22Rv1 (cell line): ENCODE data around the gene ZDHHC1.

Experiments
- H3K27ac ChIP-seq: fragments of 450-650 bp; 2 replicates; pipeline ENCODE4 v1.5.1; 2017
- ZFX ChIP-seq: fragments of 450-650 bp; IDR thresholded peaks from 2 replicates; pipeline ENCODE4 v1.6.1; 2017; ENCODE audit warnings: antibody characterized with exemption, borderline replicate concordance
- TF ChIP-seq, protein P1 (sequence below): fragments of 450-650 bp; IDR thresholded peaks from 2 replicates; pipeline ENCODE4 v1.5.1; 2017; ENCODE audit warnings: mild to moderate bottlenecking

ZDHHC1 gene

DNA sequence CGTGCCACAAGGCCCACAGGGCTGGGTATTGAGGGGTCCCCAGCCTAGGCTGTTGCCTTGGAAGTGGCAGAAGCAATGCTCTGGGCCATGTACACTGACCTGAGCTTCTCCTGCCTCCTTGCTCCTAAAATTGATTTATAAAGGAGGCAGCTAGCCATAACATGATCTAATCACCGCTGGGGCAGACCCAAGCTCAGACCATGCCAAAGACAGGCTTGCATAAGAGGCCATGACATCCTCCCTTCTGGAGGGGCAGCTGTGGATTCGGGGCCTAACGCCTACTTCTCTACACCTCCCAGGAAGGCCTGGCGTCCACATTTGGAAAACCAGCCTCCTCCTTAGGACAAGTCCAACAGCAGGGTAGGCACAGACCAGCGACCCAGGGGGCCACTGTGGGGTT, 27.0 kb upstream of the ZDHHC1 start:
- H3K27ac ChIP-seq = no peak overlapping the region
- TF ChIP-seq, protein P1, sequence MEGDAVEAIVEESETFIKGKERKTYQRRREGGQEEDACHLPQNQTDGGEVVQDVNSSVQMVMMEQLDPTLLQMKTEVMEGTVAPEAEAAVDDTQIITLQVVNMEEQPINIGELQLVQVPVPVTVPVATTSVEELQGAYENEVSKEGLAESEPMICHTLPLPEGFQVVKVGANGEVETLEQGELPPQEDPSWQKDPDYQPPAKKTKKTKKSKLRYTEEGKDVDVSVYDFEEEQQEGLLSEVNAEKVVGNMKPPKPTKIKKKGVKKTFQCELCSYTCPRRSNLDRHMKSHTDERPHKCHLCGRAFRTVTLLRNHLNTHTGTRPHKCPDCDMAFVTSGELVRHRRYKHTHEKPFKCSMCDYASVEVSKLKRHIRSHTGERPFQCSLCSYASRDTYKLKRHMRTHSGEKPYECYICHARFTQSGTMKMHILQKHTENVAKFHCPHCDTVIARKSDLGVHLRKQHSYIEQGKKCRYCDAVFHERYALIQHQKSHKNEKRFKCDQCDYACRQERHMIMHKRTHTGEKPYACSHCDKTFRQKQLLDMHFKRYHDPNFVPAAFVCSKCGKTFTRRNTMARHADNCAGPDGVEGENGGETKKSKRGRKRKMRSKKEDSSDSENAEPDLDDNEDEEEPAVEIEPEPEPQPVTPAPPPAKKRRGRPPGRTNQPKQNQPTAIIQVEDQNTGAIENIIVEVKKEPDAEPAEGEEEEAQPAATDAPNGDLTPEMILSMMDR = no peak
- TF ChIP-seq ZFX = no peak

DNA sequence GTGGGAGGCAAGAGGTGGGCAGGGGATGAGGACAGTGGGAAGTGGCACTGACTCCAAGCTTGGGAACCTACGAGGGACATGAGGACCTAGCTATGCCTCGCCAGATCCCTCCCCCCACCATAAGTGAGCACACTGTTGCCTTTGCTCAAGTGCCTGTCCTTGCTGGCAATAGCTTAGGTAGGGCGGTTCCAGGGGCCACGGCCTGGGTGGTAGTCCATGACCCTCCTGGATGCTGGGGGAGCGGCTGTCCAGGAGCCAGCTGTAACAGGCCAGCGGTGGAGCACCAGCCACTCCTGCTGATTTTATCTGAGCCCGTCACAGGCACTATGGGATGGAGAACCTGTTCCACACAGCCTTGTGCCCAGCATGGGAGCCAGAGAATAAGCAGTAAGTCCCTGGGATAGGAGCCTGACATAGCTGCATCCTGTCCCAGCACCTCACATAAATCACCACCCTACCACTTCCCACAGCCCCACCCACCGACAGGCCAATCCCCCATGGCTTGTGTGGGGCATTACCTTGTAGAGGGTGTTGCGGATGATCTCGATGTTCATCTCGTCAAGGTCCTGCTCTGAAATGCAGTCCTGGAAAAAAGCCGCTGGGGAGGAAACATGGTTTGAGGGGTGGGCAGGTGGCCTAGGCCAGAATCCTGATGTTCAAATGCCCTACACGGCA, 26.4 kb upstream of the ZDHHC1 start:
- no peak overlapping the region for H3K27ac ChIP-seq
- TF ChIP-seq, protein P1 = no peak
- no peak for TF ChIP-seq ZFX

DNA sequence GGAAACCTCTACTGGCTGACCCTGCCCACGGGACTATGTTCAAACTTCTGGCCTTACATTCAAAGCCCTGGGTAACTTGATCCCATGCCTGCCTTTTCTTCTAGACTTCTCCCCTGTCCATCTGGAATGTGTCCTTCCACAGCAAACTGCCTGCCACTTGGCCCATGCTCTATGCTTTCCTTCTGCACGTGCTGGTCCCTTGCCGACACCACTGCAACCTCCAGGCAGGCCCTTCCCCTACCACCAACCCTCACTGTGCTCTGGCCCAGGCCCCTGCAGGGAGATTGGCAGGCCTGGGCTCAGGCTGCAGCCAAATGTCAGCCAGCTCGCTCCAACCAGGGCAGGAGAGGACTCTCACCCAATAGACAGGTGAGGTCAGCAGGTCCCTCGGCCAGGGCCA, 25.6 kb upstream of the ZDHHC1 start:
- no peak overlapping the region; the same call in 1 of the 2 replicates for H3K27ac ChIP-seq

DNA sequence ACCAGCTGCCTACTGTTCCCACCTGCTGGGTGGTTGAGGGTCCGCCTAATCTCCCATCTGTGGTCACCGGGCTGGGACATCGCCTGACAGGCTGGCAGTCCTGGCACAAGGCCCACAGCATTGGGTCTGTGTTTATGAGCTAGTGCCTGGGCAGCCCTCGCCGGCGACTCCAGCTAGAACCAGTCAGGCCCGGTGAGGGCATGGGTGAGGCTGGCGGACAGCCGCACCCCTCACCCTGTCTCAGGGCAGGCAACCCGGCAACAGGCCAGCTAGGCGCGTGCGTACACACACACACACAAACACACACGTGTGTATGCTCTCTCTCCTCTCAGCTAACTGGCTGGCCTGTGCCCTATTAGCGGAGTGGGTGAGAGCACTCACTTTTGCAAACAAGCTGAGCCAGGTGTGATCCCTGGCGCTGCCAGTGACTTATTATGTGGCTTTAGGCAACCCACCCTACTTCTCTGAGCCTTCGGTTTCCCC, 25.0 kb upstream of the ZDHHC1 start:
- TF ChIP-seq ZFX = no peak
- TF ChIP-seq, protein P1 = no peak
- no peak overlapping the region for H3K27ac ChIP-seq

More for the DNA sequence above, 25.6 kb upstream of the ZDHHC1 start:
- TF ChIP-seq, protein P1 = no peak
- no peak for TF ChIP-seq ZFX

DNA sequence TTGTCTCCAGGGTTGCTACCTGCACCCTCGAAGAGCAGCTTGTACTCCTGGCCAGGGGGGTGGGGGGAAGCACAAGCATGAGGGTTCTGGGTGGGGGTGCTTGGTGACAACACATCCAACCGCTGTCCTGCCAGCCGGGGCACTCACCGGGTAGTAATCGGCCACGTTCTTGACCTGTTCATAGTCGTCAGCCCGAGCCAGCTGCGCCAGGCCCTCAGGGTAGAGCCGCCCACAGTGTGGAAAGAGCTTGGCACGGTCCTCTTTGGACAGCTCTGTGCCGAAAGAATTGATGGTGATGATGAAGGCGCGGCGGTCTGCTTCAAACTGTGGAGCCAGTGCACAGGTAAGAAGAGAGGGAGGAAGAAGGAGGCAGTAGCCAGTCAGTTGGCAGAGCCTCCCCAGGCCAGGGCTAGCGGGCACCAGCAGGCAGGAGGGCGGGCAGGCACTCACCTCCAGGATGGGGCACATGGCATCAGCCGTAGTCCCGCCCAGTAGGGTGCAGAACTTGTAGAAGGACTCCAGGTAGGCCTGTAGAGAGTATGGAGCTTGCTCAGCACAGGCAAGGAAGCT, 22.6 kb upstream of the ZDHHC1 start:
- no peak overlapping the region for H3K27ac ChIP-seq
- TF ChIP-seq, protein P1 = no peak
- no peak for TF ChIP-seq ZFX

DNA sequence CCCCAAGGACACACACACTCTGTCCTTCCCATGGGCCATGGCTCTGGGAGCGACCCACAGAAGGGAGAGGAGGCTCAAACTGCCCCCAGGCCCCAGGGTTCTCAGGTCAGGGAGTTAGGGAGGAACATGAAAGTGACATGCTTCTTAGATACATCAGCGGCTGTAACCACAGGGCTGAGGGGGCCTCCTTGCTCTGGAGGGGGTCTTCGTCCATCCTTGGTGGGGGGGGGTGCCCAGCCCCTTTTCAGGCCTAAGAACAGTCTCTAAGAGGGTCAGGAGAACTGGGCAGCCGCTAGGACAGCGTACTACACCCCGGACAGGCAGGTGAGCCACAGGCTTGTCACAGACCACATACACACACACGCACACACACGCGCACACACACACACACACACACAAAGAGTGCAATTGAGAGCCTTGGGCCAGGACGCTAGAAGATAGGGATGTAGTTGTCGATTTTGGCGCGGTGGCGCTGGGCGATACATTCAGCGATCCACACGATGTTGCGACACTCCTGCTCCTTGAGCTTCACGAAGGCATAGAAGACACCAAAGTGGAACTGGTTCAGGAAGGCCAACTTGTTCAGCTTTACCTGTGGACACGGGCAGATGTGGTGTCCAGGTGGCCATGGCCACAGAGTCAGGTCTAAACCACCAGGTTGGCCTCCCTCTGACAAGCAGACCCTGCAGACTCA, 22.0 kb upstream of the ZDHHC1 start:
- no peak for TF ChIP-seq ZFX
- TF ChIP-seq, protein P1 = no peak
- no peak overlapping the region for H3K27ac ChIP-seq

DNA sequence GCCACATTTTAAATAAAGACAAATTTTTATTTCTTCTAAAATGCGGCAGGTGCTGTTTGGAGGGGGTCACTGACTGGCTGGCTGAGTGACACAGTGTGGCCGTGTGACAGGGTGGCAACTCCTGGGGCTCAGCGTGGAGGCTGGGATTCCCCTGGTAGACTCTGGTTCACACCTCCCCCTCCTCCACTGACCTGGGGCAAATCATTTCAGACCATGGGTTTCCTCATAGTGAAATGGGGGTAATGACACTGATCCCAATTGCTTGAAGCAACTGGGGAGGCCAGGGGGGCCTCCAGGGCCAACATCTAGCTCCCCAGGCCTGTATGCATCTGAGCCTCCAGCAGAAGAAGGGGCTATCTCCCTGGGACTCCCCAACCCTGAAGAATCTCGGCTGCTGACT, 21.2 kb upstream of the ZDHHC1 start:
- H3K27ac ChIP-seq = no peak overlapping the region
- TF ChIP-seq, protein P1 = no peak
- TF ChIP-seq ZFX = no peak
